ENCODE data around the gene LRRC73.

The LRRC73 gene

GRCh38 chr6:43476746-43477145 is 33.4 kb downstream of the LRRC73 start:
- Histone ChIP-seq H3K4me3 (ENCODE audit: low read depth, low read length) (peak overlapping the region; percentile 81), H3K9me3 (ENCODE audit: control insufficient read depth, insufficient read depth, low read depth, low read length) (no peaks in the 10 kb centered on the region), H3K4me1 (ENCODE audit: control insufficient read depth, insufficient read depth, low read length) (peaks cover 10% of the 10 kb centered on the region), H3K36me3 (ENCODE audit: control insufficient read depth in 2 of 2, insufficient read depth in 1 of 2, low read length in 2 of 2) (peaks cover 0 to 19% of the 10 kb centered on the region in 2 experiments; a peak in 2 of 3 replicates), H3K27ac (ENCODE audit: extremely low read depth, low read depth, low read length) (peak overlapping the region; percentile 50; the same call in 1 of the 2 replicates)
- ChIA-PET POLR2A (interaction anchor here (0.6 to 1.7 kb wide), 19 partner anchors 9 to 604 kb away, joined by 3 to 13 read pairs (median 5); partner anchors contain the start of genes ABCC10, POLR1C, YIPF3 and ZNF318), CTCF (interaction anchor here (0.9 to 2.0 kb wide), 3 partner anchors 20 to 31 kb away, joined by 3 to 9 read pairs (median 3); no protein-coding TSS in a partner anchor)
- TF ChIP-seq EGR2 (tag by site-specific recombination; IDR thresholded peaks at IDR 0.05; ENCODE audit: low read depth) (no peak), ZNF174 (tag by site-specific recombination; IDR thresholded peaks at IDR 0.05) (no peak), ZNF621 (tag by site-specific recombination; IDR thresholded peaks at IDR 0.05) (no peak), ZNF76 (tag by site-specific recombination; IDR thresholded peaks at IDR 0.05; ENCODE audit: borderline replicate concordance, low read depth) (no peak), GLI4 (tag by site-specific recombination; IDR thresholded peaks at IDR 0.05) (no peak), ZNF529 (tag by site-specific recombination; IDR thresholded peaks at IDR 0.05; ENCODE audit: insufficient replicate concordance) (no peak), GLIS1 (tag by site-specific recombination; IDR thresholded peaks at IDR 0.05) (no peak), PRDM2 (tag by site-specific recombination; IDR thresholded peaks at IDR 0.05; ENCODE audit: borderline replicate concordance) (no peak), ZNF624 (tag by site-specific recombination; IDR thresholded peaks at IDR 0.05) (no peak), ZNF239 (tag by site-specific recombination; IDR thresholded peaks at IDR 0.05) (no peak), ZNF600 (tag by site-specific recombination; IDR thresholded peaks at IDR 0.05) (no peak), ZNF114 (tag by site-specific recombination; IDR thresholded peaks at IDR 0.05) (no peak), ZFHX2 (tag by site-specific recombination; conservative IDR thresholded peaks at IDR 0.05) (no peak), ZFP3 (tag by site-specific recombination; IDR thresholded peaks at IDR 0.05; ENCODE audit: low read depth) (no peak)

GRCh38 chr6:43475516-43475915 is 34.6 kb downstream of the LRRC73 start:
- H3K4me1 ChIP-seq (ENCODE audit: control insufficient read depth, insufficient read depth, low read length): peaks cover 10% of the 10 kb centered on the region
- ChIA-PET CTCF (interaction anchor here (1.6 to 2.9 kb wide), 2 partner anchors 21 to 33 kb away, joined by 3 to 14 read pairs; no protein-coding TSS in a partner anchor), POLR2A (interaction anchor here (0.9 to 1.0 kb wide), 2 partner anchors 14 to 38 kb away, joined by 3 to 5 read pairs; no protein-coding TSS in a partner anchor)
- H3K9me3 ChIP-seq (ENCODE audit: control insufficient read depth, insufficient read depth, low read depth, low read length): no peaks in the 10 kb centered on the region
- no peak for TF ChIP-seq ZNF146 (tag by site-specific recombination; IDR thresholded peaks at IDR 0.05)
- no peak for TF ChIP-seq ZNF560 (tag by site-specific recombination; IDR thresholded peaks at IDR 0.05; ENCODE audit: borderline replicate concordance)
- no peak for TF ChIP-seq PRDM1 (tag by site-specific recombination; IDR thresholded peaks at IDR 0.05)
- no peak for TF ChIP-seq HOXD13 (CRISPR knock-in tag; IDR thresholded peaks at IDR 0.05; ENCODE audit: borderline replicate concordance)
- TF ChIP-seq ZNF626 (tag by site-specific recombination; IDR thresholded peaks at IDR 0.05): no peak
- no peak for TF ChIP-seq IKZF3 (tag by site-specific recombination; IDR thresholded peaks at IDR 0.05)
- TF ChIP-seq YY2 (tag by site-specific recombination; IDR thresholded peaks at IDR 0.05): no peak
- H3K27ac ChIP-seq (ENCODE audit: extremely low read depth, low read depth, low read length): no peak overlapping the region
- no peak overlapping the region for H3K4me3 ChIP-seq (ENCODE audit: low read depth, low read length)
- peaks cover 0 to 14% of the 10 kb centered on the region in 2 experiments; a peak in 2 of 3 replicates for H3K36me3 ChIP-seq (ENCODE audit: control insufficient read depth in 2 of 2, insufficient read depth in 1 of 2, low read length in 2 of 2)

All from HEK293 (cell line).